H9 (cell line): ENCODE results near the gene PDE4B. TPM values are rescaled to one million over a fixed set of nuclear protein-coding genes. Genes with fewer than 3 reads are reported as not detected.

Experiments
- DNase-seq: peaks from one replicate; pipeline ENCODE4 v3.0.0-alpha.2; 2017
- H2AFZ ChIP-seq: one replicate; pipeline ENCODE4 v1.6.1; 2013; ENCODE audit warnings: mild to moderate bottlenecking, low read length, control low read depth, moderate library complexity
- H2AK5ac ChIP-seq: 2 replicates; pipeline ENCODE4 v1.6.1; 2013; ENCODE audit warnings: low read length, control low read depth, mixed read lengths; ENCODE audit not compliant: insufficient read length
- H2BK120ac ChIP-seq: one replicate; pipeline ENCODE4 v1.6.1; 2013; ENCODE audit warnings: low read depth, mild to moderate bottlenecking, low read length, control low read depth, inconsistent platforms; ENCODE audit not compliant: poor library complexity, severe bottlenecking
- H2BK12ac ChIP-seq: 2 replicates; pipeline ENCODE4 v1.6.1; 2013; ENCODE audit warnings: low read length, control low read depth, mixed read lengths, low read depth; ENCODE audit not compliant: insufficient read length
- H2BK15ac ChIP-seq: 2 replicates; pipeline ENCODE4 v1.6.1; 2013; ENCODE audit warnings: low read depth, low read length, control low read depth
- H2BK20ac ChIP-seq: one replicate; pipeline ENCODE4 v1.6.1; 2013; ENCODE audit warnings: low read depth, mild to moderate bottlenecking, low read length, control low read depth, inconsistent platforms; ENCODE audit not compliant: poor library complexity, severe bottlenecking
- H2BK5ac ChIP-seq: 2 replicates; pipeline ENCODE4 v1.6.1; 2013; ENCODE audit warnings: low read length, control low read depth, mixed read lengths; ENCODE audit not compliant: insufficient read length
- H3K14ac ChIP-seq: 2 replicates; pipeline ENCODE4 v1.6.1; 2013; ENCODE audit warnings: low read length, control low read depth; ENCODE audit not compliant: insufficient read depth
- H3K18ac ChIP-seq: 2 replicates; pipeline ENCODE4 v1.6.1; 2013; ENCODE audit warnings: low read depth, mild to moderate bottlenecking, mixed read lengths, low read length, control low read depth; ENCODE audit not compliant: insufficient read length
- H3K23ac ChIP-seq: 2 replicates; pipeline ENCODE4 v1.6.1; 2013; ENCODE audit warnings: low read length, control low read depth, mixed read lengths, low read depth; ENCODE audit not compliant: insufficient read length
- H3K23me2 ChIP-seq: 2 replicates; pipeline ENCODE4 v1.6.1; 2013; ENCODE audit warnings: low read depth, mild to moderate bottlenecking, mixed read lengths, low read length, control low read depth; ENCODE audit not compliant: insufficient read length, poor library complexity, severe bottlenecking
- H3K27ac ChIP-seq: 2 replicates; pipeline ENCODE4 v1.5.1; 2013; ENCODE audit warnings: low read length, control low read depth, mixed read lengths, low read depth; ENCODE audit not compliant: insufficient read length
- H3K27me3 ChIP-seq: 2 replicates; pipeline ENCODE4 v1.6.1; 2013; ENCODE audit warnings: low read length, control low read depth, inconsistent platforms; ENCODE audit not compliant: insufficient read depth
- H3K4ac ChIP-seq: 2 replicates; pipeline ENCODE4 v1.6.1; 2013; ENCODE audit warnings: low read depth, mild to moderate bottlenecking, control low read depth, inconsistent platforms, low read length, moderate library complexity
- H3K4me1 ChIP-seq: 2 replicates; pipeline ENCODE4 v1.6.1; 2013; ENCODE audit warnings: low read length, control low read depth, inconsistent platforms; ENCODE audit not compliant: insufficient read depth
- H3K4me2 ChIP-seq: 2 replicates; pipeline ENCODE4 v1.6.1; 2013; ENCODE audit warnings: low read length, control low read depth, mixed read lengths; ENCODE audit not compliant: insufficient read length, insufficient read depth
- H3K56ac ChIP-seq: 2 replicates; pipeline ENCODE4 v1.6.1; 2013; ENCODE audit warnings: low read depth, mild to moderate bottlenecking, mixed read lengths, low read length, control low read depth; ENCODE audit not compliant: insufficient read length
- H3K79me1 ChIP-seq: 2 replicates; pipeline ENCODE4 v1.6.1; 2013; ENCODE audit warnings: low read depth, mild to moderate bottlenecking, moderate library complexity, low read length, control low read depth, inconsistent platforms; ENCODE audit not compliant: insufficient read depth, poor library complexity, severe bottlenecking
- H3K79me2 ChIP-seq: 2 replicates; pipeline ENCODE4 v1.6.1; 2013; ENCODE audit warnings: low read length, control low read depth, inconsistent platforms; ENCODE audit not compliant: insufficient read depth
- H3K9ac ChIP-seq: 2 replicates; pipeline ENCODE4 v1.6.1; 2013; ENCODE audit warnings: low read length, control low read depth, mixed read lengths; ENCODE audit not compliant: insufficient read length; ENCODE audit errors: extremely low read depth
- H3K9me3 ChIP-seq: one replicate; pipeline ENCODE4 v1.6.1; 2013; ENCODE audit warnings: low read depth, low read length, inconsistent platforms; ENCODE audit not compliant: control insufficient read depth
- H3T11ph ChIP-seq: one replicate; pipeline ENCODE4 v1.6.1; 2013; ENCODE audit warnings: mild to moderate bottlenecking, low read length, control low read depth, inconsistent platforms
- H4K20me1 ChIP-seq: one replicate; pipeline ENCODE4 v1.6.1; 2013; ENCODE audit not compliant: control insufficient read depth, insufficient read length, insufficient read depth
- H4K5ac ChIP-seq: 2 replicates; pipeline ENCODE4 v1.6.1; 2013; ENCODE audit warnings: low read depth, mild to moderate bottlenecking, mixed read lengths, low read length, control low read depth; ENCODE audit not compliant: insufficient read length
- H4K8ac ChIP-seq: replicated peaks from 2 replicates; pipeline ENCODE4 v1.6.1; 2013; ENCODE audit warnings: low read length, control low read depth, mixed read lengths, low read depth; ENCODE audit not compliant: insufficient read length
- H4K91ac ChIP-seq: 2 replicates; pipeline ENCODE4 v1.6.1; 2013; ENCODE audit warnings: low read depth, mild to moderate bottlenecking, moderate library complexity, mixed read lengths, low read length, control low read depth; ENCODE audit not compliant: insufficient read length
- H3K27ac Mint-ChIP-seq, 3 experiments: 2 replicates in 2 of 3; 3 replicates in 1 of 3; pipeline ENCODE4 v1.8.0; 2020 to 2021; ENCODE audit warnings: mixed read lengths in 3 of 3, mild to moderate bottlenecking in 1 of 3, moderate library complexity in 1 of 3
- H3K27me3 Mint-ChIP-seq: 2 replicates; pipeline ENCODE4 v1.8.0; 2021; ENCODE audit warnings: low read depth, mild to moderate bottlenecking, moderate library complexity, mixed read lengths
- H3K36me3 Mint-ChIP-seq, 3 experiments: 2 replicates in 2 of 3; 3 replicates in 1 of 3; pipeline ENCODE4 v1.8.0; 2020 to 2021; ENCODE audit warnings: low read depth in 3 of 3, mixed read lengths in 3 of 3; ENCODE audit not compliant: insufficient read depth in 1 of 3
- H3K4me1 Mint-ChIP-seq, 2 experiments: 2 replicates each; pipeline ENCODE4 v1.8.0; 2020; ENCODE audit warnings: mixed read lengths in 2 of 2
- H3K4me3 Mint-ChIP-seq, 2 experiments: 2 replicates in 1 of 2; 3 replicates in 1 of 2; pipeline ENCODE4 v1.8.0; 2020 to 2021; ENCODE audit warnings: mild to moderate bottlenecking in 2 of 2, mixed read lengths in 2 of 2, moderate library complexity in 1 of 2
- H3K9me3 Mint-ChIP-seq, 2 experiments: 2 replicates in 1 of 2; 3 replicates in 1 of 2; pipeline ENCODE4 v1.8.0; 2020; ENCODE audit warnings: mild to moderate bottlenecking in 2 of 2, mixed read lengths in 2 of 2, moderate library complexity in 1 of 2
- WGBS: extraction: QIAGEN DNeasy Blood & Tissue Kit; methylation state at CpG from one replicate; pipeline ENCODE4 v1.1.7; 2013; ENCODE audit warnings: missing lambda C conversion rate, low lambda C conversion rate, mixed read lengths; ENCODE audit not compliant: insufficient read length; ENCODE audit errors: extremely low coverage; 5-methylcytosine and 5-hydroxymethylcytosine counted together
- total RNA-seq: library from RNA; stranded (reverse); gene quantifications from 2 replicates; pipeline ENCODE4 v1.2.1, GENCODE V29; 2021
- TF ChIP-seq, protein P1 (sequence below): fragments of 200-600 bp; sonication (generic); conservative IDR thresholded peaks from 3 replicates; pipeline ENCODE4 v1.8.0; 2021; ENCODE audit warnings: antibody characterized with exemption, mild to moderate bottlenecking

PDE4B gene
- total RNA-seq, 1 experiment from 2014 or later, result 19.8 TPM

DNA sequence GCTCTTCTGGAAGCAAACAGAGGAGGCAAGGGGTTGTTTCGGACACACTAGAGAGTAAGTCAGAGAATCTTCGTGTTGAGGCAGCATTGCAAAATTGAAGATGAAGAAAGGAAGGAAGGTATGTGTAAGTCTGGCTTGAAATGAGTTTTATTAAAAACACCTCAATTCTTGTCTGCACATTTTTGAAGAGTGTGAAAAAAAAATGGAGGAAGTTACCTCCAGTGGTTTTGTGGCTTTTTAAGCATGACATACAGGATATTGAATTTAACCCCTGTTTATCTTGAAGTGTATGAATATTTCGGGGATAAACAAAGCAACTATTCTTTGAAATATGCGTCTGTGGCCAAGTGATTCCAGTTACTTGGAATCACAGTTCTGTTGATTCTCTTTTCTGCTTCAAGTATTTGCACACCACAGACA lies 538.0 kb downstream of the PDE4B start:
- no CpG with 5 or more reads among the region's 4 CpGs for WGBS

More for the DNA sequence above, 538.0 kb downstream of the PDE4B start:
- Histone ChIP-seq H3K56ac (no peak overlapping the region), H2BK15ac (no peak overlapping the region), H4K20me1 (no peaks in the 10 kb centered on the region), H2BK20ac (no peak overlapping the region), H3K27me3 (no peaks in the 10 kb centered on the region), H2BK12ac (no peak overlapping the region), H3K23me2 (peaks cover 3% of the 10 kb centered on the region), H3K79me2 (peaks cover 3% of the 10 kb centered on the region; the same call in 1 of the 2 replicates), H3K4me1 (peaks cover 5% of the 10 kb centered on the region; the same call in 1 of the 2 replicates), H3T11ph (no peak overlapping the region), H3K4me2 (no peak overlapping the region), H3K23ac (no peak overlapping the region), H3K79me1 (no peaks in the 10 kb centered on the region), H4K5ac (no peak overlapping the region), H2BK5ac (no peak overlapping the region), H3K27ac (no peak overlapping the region), H4K8ac (no peak overlapping the region), H2BK120ac (no peak overlapping the region), H2AK5ac (no peak overlapping the region), H3K9me3 (no peaks in the 10 kb centered on the region), H3K18ac (no peak overlapping the region), H3K14ac (no peak overlapping the region), H4K91ac (no peak overlapping the region), H2AFZ (no peak overlapping the region), H3K4ac (no peak overlapping the region), H3K9ac (no peak overlapping the region)
- no peaks in the 10 kb centered on the region for H3K9me3 Mint-ChIP-seq
- no peak for DNase-seq
- TF ChIP-seq, protein P1, sequence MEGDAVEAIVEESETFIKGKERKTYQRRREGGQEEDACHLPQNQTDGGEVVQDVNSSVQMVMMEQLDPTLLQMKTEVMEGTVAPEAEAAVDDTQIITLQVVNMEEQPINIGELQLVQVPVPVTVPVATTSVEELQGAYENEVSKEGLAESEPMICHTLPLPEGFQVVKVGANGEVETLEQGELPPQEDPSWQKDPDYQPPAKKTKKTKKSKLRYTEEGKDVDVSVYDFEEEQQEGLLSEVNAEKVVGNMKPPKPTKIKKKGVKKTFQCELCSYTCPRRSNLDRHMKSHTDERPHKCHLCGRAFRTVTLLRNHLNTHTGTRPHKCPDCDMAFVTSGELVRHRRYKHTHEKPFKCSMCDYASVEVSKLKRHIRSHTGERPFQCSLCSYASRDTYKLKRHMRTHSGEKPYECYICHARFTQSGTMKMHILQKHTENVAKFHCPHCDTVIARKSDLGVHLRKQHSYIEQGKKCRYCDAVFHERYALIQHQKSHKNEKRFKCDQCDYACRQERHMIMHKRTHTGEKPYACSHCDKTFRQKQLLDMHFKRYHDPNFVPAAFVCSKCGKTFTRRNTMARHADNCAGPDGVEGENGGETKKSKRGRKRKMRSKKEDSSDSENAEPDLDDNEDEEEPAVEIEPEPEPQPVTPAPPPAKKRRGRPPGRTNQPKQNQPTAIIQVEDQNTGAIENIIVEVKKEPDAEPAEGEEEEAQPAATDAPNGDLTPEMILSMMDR, result no peak
- peaks cover 45% of the 10 kb centered on the region in 2 experiments for H3K4me1 Mint-ChIP-seq
- H3K27ac Mint-ChIP-seq, result peak overlapping the region in 1 of 3 experiments; percentile 2; a peak in 1 of 7 replicates
- no peaks in the 10 kb centered on the region for H3K36me3 Mint-ChIP-seq
- H3K4me3 Mint-ChIP-seq, result no peak overlapping the region
- no peaks in the 10 kb centered on the region for H3K27me3 Mint-ChIP-seq
